ENCODE results near the gene SRP54.
"Not testable (repeated sequence)": the region's sequence is repeated elsewhere in the genome, so short reads cannot be mapped to it uniquely, and the experiment has no call there.

SRP54 gene

GRCh38 chr14:35046048-35046750 lies 63.4 kb downstream of the SRP54 start, which contains the start of gene FAM177A1:
TSS of gene FAM177A1 (plus strand) at chr14:35046272. CDS start at chr14:35046464, 192 bp downstream.
- TF ChIP-seq, protein P1, sequence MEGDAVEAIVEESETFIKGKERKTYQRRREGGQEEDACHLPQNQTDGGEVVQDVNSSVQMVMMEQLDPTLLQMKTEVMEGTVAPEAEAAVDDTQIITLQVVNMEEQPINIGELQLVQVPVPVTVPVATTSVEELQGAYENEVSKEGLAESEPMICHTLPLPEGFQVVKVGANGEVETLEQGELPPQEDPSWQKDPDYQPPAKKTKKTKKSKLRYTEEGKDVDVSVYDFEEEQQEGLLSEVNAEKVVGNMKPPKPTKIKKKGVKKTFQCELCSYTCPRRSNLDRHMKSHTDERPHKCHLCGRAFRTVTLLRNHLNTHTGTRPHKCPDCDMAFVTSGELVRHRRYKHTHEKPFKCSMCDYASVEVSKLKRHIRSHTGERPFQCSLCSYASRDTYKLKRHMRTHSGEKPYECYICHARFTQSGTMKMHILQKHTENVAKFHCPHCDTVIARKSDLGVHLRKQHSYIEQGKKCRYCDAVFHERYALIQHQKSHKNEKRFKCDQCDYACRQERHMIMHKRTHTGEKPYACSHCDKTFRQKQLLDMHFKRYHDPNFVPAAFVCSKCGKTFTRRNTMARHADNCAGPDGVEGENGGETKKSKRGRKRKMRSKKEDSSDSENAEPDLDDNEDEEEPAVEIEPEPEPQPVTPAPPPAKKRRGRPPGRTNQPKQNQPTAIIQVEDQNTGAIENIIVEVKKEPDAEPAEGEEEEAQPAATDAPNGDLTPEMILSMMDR (IDR thresholded peaks at IDR 0.05) = no peak
- peak within 1 kb of the TSS; percentile 98 for H3K27ac ChIP-seq
- peak; percentile 100 for DNase-seq (ENCODE audit: low spot score)
- peak within 1 kb of the TSS; percentile 79 for H3K4me3 ChIP-seq

GRCh38 chr14:35046751-35047536 lies 64.2 kb downstream of the SRP54 start:
- TF ChIP-seq, protein P1 (IDR thresholded peaks at IDR 0.05) = no peak
- Histone ChIP-seq H3K4me3 (peak overlapping the region; percentile 79), H3K27ac (peak overlapping the region; percentile 98)
- peak; percentile 87 for DNase-seq (ENCODE audit: low spot score)

- Histone ChIP-seq H3K4me3 (no peak overlapping the region), H3K27ac (no peak overlapping the region)
- TF ChIP-seq, protein P1 (IDR thresholded peaks at IDR 0.05) = no peak
- no peak for DNase-seq (ENCODE audit: low spot score)
Observed at GRCh38 chr14:35047976-35048513, 65.3 kb downstream of the SRP54 start.

DNA sequence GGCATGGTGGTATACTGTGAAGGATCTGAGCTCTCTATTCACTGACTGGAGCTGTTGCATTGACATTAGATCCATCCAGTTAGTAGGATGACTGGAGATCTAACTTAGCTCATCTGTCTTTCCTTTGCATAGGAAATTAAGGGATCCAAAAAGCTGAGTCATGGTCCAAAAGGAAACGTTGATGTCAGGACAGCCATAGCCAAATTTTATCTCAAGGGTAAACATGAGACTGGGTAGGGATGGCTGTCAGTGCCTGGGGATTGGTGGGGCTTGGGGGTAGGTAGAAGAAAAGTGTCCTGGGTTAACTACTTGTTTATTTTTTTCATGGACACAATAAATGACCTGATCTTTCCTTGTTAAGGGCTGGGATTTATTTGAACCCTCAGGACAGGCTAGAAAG lies 67.9 kb downstream of the SRP54 start:
- H3K4me3 ChIP-seq = no peak overlapping the region
- H3K27ac ChIP-seq = peak overlapping the region; percentile 46 to 62
- TF ChIP-seq, protein P1 (IDR thresholded peaks at IDR 0.05) = no peak
- no peak for DNase-seq (ENCODE audit: low spot score)

GRCh38 chr14:35051796-35052195 lies 69.0 kb downstream of the SRP54 start:
- DNase-seq (ENCODE audit: low spot score) = no peak
- no peak overlapping the region for H3K4me3 ChIP-seq
- TF ChIP-seq, protein P1 (IDR thresholded peaks at IDR 0.05) = no peak
- no peak overlapping the region for H3K27ac ChIP-seq

DNA sequence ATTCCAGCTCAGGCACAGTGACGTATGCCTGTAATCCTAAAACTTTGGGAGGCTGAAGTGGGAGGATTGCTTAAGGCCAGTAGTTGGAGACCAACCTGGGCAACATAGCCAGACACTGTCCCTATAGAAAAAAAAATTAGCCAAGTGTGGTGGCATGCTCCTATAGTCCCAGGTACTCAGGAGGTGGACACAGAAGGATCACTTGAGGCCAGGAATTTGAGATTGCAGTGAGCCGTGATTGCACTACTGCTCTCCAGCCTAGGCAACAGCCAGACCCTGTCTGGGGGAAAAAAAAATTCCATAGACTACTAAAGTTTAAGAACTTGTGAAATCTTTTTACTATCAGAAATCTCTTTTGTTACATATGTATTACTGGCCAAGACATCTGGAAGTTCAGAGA lies 69.8 kb downstream of the SRP54 start:
- H3K27ac ChIP-seq = no peak overlapping the region
- no peak overlapping the region for H3K4me3 ChIP-seq
- no peak for DNase-seq (ENCODE audit: low spot score)
- TF ChIP-seq, protein P1 (IDR thresholded peaks at IDR 0.05) = no peak

DNA sequence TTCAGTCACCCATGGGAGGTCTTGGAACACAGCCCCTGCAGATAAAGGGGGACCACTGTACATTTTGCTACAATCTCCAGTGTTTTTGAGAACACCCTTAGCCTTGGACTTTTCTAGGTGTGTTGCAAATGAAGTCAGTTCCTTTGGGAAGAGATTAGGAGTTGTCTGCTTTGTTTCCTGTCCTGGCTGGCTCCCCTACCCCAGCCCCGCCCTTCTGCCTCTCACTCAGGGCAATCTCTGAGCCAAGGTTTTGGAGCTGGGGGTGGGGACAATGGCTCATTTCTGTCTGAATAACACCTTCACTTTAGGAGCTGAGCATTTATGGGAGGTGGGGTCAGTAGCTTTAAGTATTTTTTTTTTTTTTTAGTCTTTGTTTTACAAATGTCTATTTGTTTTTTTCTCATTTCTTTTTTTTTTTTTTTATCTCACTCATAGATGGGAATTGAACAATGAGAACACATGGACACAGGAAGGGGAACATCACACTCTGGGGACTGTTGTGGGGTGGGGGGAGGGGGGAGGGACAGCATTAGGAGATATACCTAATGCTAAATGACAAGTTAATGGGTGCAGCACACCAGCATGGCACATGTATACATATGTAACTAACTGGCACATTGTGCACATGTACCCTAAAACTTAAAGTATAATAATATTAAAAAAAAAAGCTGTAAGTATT lies 78.5 kb downstream of the SRP54 start:
- not testable (repeated sequence) for H3K27ac ChIP-seq; H3K4me3 ChIP-seq; DNase-seq (ENCODE audit: low spot score)

- not testable (repeated sequence) for H3K4me3 ChIP-seq; DNase-seq (ENCODE audit: low spot score); H3K27ac ChIP-seq
Observed at GRCh38 chr14:35065731-35066130, 82.9 kb downstream of the SRP54 start.
